GM18868 (cell line): ENCODE measurements around the gene COL3A1.

Experiments
- ATAC-seq: cut with Tn5 transposase; IDR thresholded peaks from one replicate; pipeline ENCODE4 v1.9.1; 2021; ENCODE audit warnings: mild to moderate bottlenecking, moderate library complexity; ENCODE audit not compliant: unreplicated experiment

Gene COL3A1

GRCh38 chr2:188974164-188974563, at the start of gene COL3A1:
Gene COL3A1, plus strand, starts transcription at chr2:188974373. Its CDS starts 117 bp downstream, at chr2:188974490.
- ATAC-seq = no peak

- ATAC-seq = no peak
Measured at GRCh38 chr2:188928643-188929042, 45.5 kb upstream of the COL3A1 start.

- ATAC-seq = no peak
Measured at GRCh38 chr2:188931361-188931760, 42.8 kb upstream of the COL3A1 start.

- ATAC-seq = no peak
Measured at GRCh38 chr2:188937228-188938220, 36.6 kb upstream of the COL3A1 start.

- ATAC-seq = no peak
Measured at GRCh38 chr2:188940171-188940570, 34.0 kb upstream of the COL3A1 start.

GRCh38 chr2:188944442-188944841, 29.7 kb upstream of the COL3A1 start:
- ATAC-seq = no peak

GRCh38 chr2:188949046-188949818, 24.9 kb upstream of the COL3A1 start:
- ATAC-seq = no peak

GRCh38 chr2:188952901-188953300, 21.3 kb upstream of the COL3A1 start:
- no peak for ATAC-seq

GRCh38 chr2:188956290-188956689, 17.9 kb upstream of the COL3A1 start:
- no peak for ATAC-seq

- no peak for ATAC-seq
Measured at GRCh38 chr2:188956961-188957360, 17.2 kb upstream of the COL3A1 start.

GRCh38 chr2:188957646-188958045, 16.5 kb upstream of the COL3A1 start:
- no peak for ATAC-seq

GRCh38 chr2:188963741-188964140, 10.4 kb upstream of the COL3A1 start:
- no peak for ATAC-seq

GRCh38 chr2:188964976-188965546, 9.1 kb upstream of the COL3A1 start:
- ATAC-seq = no peak

- no peak for ATAC-seq
Measured at GRCh38 chr2:188965563-188965962, 8.6 kb upstream of the COL3A1 start.

GRCh38 chr2:188966079-188966571, 8.0 kb upstream of the COL3A1 start:
- no peak for ATAC-seq

GRCh38 chr2:188966728-188967440, 7.3 kb upstream of the COL3A1 start:
- ATAC-seq = no peak

GRCh38 chr2:188969236-188969635, 4.9 kb upstream of the COL3A1 start:
- no peak for ATAC-seq

GRCh38 chr2:188969651-188970050, 4.5 kb upstream of the COL3A1 start:
- ATAC-seq = no peak

GRCh38 chr2:188970211-188970610, 4.0 kb upstream of the COL3A1 start:
- no peak for ATAC-seq

- no peak for ATAC-seq
Measured at GRCh38 chr2:188971432-188971861, 2.7 kb upstream of the COL3A1 start.

GRCh38 chr2:188973641-188974040, 532 bp upstream of the COL3A1 start:
- no peak for ATAC-seq
